Activated CD4-positive, alpha-beta T cell treated with anti-CD3 and anti-CD28 coated beads for 48 hours (primary cell): Measurements from ENCODE around the gene CPVL.
"Not testable (repeated sequence)": the region's sequence is repeated elsewhere in the genome, so short reads cannot be mapped to it uniquely, and the experiment has no call there.

Experiments
- DNase-seq: peaks from one replicate; pipeline ENCODE4 v3.0.0-alpha.2; 2020

CPVL gene

GRCh38 chr7:29116361-29117200 is 29.8 kb downstream of the CPVL start:
- DNase-seq: no peak

- DNase-seq: no peak
These were observed 30.6 kb downstream of the CPVL start for GRCh38 chr7:29115753-29116152.

GRCh38 chr7:29115130-29115687 is 31.1 kb downstream of the CPVL start:
- no peak for DNase-seq

DNA sequence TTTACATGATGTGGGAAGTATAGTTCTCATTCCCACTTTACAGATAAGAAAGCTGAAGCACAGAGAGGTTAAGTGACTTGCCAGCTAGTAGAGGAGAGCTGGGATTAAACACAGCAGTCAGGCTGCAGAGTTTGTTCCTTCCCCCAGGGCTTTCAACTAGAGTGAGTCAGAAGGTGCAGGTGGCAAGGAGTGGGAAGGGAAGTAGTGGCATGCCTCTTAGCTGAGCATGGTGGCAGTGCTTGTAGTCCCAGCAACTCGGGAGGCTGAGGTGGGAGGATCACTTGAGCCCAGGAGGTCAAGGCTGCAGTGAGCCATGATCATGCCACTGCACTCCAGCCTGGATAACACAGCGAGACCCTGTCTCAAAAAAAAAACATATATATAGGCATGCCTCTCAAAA is 32.1 kb downstream of the CPVL start:
- not testable (repeated sequence) for DNase-seq

DNA sequence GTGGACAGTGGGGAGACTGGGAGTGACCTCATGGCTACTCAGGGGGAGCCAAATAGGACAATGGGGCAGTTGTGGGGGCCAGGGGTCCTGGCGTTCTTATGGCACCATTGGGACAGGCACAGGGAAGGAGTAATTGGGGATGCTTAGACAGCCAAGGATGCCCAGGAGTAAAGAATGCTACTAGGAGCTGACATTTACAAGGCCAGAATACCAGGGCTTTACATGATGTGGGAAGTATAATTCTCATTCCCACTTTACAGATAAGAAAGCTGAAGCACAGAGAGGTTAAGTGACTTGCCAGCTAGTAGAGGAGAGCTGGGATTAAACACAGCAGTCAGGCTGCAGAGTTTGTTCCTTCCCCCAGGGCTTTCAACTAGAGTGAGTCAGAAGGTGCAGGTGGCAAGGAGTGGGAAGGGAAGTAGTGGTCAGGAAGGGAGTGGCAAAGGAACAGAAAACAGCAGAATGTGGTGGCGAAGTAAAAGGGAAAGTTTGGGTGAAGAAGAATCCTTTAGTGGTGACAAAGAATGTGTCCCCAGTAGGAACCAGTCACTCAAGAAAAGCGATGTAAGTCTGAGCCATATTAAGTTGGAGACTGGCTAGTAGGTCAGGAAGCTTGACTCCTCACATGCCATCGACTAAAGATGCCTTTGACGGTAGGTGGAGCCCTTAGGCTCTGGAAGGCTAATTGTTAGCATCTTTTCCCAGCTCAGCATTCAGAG is 32.8 kb downstream of the CPVL start:
- peak; percentile 9 for DNase-seq

- no peak for DNase-seq
These were observed 33.6 kb downstream of the CPVL start for GRCh38 chr7:29112721-29113120.

- DNase-seq: no peak
These were observed 36.4 kb downstream of the CPVL start for GRCh38 chr7:29109899-29110298.

- DNase-seq: no peak
These were observed 37.0 kb downstream of the CPVL start for GRCh38 chr7:29109358-29109757.

GRCh38 chr7:29107056-29107455 is 39.3 kb downstream of the CPVL start:
- no peak for DNase-seq

DNA sequence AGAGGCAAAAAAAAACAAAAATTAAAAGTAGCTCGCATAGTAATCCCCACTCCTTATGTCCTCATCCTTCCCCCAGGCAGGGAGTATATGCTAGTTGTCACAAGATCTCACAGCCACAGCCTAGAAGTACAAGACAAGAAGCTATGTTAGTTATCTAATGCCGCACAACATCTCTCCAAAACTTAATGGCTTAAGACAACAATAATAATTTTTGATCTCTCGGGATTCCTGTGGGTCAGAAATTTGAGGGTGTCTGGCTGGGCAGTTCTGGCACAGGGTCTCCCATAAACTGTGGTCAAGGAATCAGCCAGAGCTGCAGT is 39.7 kb downstream of the CPVL start:
- no peak for DNase-seq

- DNase-seq: peak; percentile 10
These were observed 40.3 kb downstream of the CPVL start for GRCh38 chr7:29105752-29106668.

GRCh38 chr7:29105191-29105590 is 41.1 kb downstream of the CPVL start:
- no peak for DNase-seq

- peak; percentile 44 for DNase-seq
These were observed 43.7 kb downstream of the CPVL start for GRCh38 chr7:29102558-29103151.

- no peak for DNase-seq
These were observed 45.4 kb downstream of the CPVL start for GRCh38 chr7:29100924-29101323.

- no peak for DNase-seq
These were observed 46.2 kb downstream of the CPVL start for GRCh38 chr7:29099896-29100847.

- DNase-seq: no peak
These were observed 49.9 kb downstream of the CPVL start for GRCh38 chr7:29096446-29096730.

GRCh38 chr7:29095631-29096445 is 50.5 kb downstream of the CPVL start:
- no peak for DNase-seq

DNA sequence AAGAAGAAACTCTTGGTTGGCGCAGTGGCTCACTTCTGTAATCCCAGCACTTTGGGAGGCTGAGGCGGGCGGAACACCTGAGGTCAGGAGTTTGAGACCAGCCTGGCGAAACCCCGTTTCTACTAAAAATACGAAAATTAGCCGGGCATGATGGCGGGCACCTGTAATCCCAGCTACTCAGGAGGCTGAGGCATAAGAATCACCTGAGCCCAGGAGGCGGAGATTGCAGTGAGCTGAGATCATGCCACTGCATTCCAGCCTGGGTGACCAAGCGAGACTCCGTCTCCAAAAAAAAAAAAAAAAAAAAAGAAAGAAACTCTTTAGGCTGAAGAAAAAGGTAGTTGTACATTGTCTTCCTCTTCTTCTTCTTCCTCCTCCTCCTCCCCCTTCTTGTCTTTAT is 53.2 kb downstream of the CPVL start:
- DNase-seq: not testable (repeated sequence)

- DNase-seq: no peak
These were observed 54.6 kb downstream of the CPVL start for GRCh38 chr7:29091715-29092114.

DNA sequence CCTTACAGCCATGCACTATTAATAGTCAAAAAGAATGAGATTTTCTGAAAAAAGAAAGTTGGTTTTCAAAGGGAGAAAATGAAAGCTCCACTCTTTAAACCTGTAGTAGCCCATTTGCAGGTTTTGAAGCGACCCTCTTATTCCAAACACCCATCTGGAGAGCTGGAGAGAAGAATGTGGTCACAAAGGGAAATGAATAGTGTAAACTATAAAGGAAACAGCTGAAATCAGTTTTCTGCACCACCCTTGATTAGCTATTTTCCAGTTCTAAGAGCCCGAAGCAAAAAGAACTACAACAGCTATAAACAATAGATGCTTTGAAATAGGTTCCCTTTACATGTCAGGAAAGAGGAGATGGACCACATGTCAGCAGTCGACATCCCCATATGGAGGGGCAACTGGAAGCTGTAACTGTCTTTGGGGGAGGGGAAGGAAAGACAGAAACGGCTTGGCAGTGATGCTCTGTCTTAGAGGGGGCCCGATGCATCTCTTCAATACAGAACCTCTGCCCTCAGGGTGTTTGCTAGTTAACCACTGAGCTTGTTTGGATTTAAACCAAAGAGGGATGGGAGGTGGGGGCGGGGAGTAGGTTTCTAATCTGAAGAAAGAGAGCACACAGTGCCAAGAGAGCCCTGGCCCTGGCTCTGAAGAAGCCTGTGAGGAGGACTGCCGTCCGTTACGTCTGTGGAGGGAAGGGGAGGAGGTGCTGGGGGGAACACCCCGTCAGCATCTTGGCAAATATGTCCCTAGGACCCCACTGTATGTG is 55.3 kb downstream of the CPVL start:
- no peak for DNase-seq
